ENCODE results near the gene CELF2.
"Not testable (repeated sequence)": the region's sequence is repeated elsewhere in the genome, so short reads cannot be mapped to it uniquely, and the experiment has no call there.

The CELF2 gene

GRCh38 chr10:11120711-11121110 lies 103.0 kb downstream of the CELF2 start:
- DNase-seq (ENCODE audit: low read depth in 2 of 3, low spot score in 2 of 3): no peak

DNA sequence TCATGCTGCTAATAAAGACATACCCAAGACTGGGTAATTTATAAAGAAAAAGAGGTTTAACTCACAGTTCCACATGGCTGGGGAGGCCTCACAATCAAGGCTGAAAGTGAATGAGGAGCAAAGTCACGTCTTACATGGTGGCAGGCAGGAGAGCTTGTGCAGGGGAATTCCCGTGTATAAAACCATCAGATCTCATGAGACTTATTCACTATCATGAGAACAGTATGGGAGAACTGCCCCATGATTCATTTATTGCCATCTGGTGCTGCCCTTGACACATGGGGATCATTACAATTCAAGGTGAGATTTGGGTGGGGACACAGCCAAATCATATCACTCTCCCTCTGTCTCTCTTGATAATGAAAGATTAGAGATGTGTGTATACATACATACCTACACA lies 106.2 kb downstream of the CELF2 start:
- DNase-seq (ENCODE audit: low read depth in 2 of 3, low spot score in 2 of 3): not testable (repeated sequence)

DNA sequence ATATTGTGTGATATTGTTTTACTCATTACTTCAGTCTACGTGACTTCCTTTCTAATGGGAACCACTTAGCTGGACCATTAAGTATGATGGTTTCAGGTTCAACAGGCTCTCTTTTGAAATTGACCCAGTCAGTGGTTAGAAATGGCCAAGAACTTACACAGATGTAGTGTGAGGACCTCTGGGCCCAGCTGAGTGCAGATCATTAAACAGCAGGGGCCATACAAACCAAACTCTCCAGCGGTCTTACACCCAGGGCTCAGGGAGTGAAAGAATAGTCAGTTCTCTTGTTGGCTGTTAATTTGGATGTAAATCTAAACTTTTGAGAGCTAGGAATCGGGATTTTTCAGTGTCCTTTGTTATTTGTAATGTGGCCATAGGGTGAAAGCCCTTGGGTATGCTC lies 107.3 kb downstream of the CELF2 start:
- no peak for DNase-seq (ENCODE audit: low read depth in 2 of 3, low spot score in 2 of 3)

DNA sequence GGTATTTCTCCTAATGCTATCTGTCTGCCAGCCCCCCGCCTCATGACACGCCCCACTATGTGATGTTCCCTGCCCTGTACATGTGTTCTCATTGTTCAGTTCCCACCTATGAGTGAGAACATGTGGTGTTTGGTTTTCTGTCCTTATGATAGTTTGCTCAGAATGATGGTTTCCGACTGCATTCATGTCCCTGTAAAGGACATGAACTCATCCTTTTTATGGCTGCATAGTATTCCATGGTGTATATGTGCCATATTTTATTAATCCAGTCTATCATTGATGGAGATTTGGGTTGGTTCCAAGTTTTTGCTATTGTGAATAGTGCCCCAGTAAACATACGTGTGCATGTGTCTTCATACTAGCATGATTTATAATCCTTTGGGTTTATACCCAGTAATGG lies 109.3 kb downstream of the CELF2 start:
- DNase-seq (ENCODE audit: low read depth in 2 of 3, low spot score in 2 of 3): not testable (repeated sequence)

GRCh38 chr10:11131112-11131639 lies 113.5 kb downstream of the CELF2 start:
- no peak for DNase-seq (ENCODE audit: low read depth in 2 of 3, low spot score in 2 of 3)

DNA sequence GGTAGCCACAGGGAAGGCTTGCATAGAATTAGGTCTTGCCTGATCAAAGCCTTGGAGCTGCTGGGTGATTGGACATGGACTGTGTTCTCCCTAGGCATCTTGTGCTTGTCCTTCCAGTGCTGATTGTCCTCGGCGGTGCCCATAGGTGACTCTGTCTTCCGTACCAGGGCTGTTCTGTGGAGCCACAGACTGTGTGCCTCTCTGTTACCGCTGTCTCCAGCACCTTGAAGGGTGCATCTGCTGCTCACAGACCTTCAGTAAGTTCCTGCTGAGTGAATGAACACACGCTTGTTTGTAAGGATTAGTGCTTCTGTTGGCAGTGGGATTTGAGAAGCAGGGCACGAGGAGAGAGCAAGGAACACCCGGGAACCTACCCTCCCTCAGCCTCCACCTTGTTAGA lies 116.7 kb downstream of the CELF2 start:
- DNase-seq (ENCODE audit: low read depth in 2 of 3, low spot score in 2 of 3): no peak

- DNase-seq (ENCODE audit: low read depth in 2 of 3, low spot score in 2 of 3): no peak
Observed at GRCh38 chr10:11135709-11136108, 118.0 kb downstream of the CELF2 start.

GRCh38 chr10:11138314-11139033 lies 120.8 kb downstream of the CELF2 start:
- DNase-seq (ENCODE audit: low read depth in 2 of 3, low spot score in 2 of 3): no peak

DNA sequence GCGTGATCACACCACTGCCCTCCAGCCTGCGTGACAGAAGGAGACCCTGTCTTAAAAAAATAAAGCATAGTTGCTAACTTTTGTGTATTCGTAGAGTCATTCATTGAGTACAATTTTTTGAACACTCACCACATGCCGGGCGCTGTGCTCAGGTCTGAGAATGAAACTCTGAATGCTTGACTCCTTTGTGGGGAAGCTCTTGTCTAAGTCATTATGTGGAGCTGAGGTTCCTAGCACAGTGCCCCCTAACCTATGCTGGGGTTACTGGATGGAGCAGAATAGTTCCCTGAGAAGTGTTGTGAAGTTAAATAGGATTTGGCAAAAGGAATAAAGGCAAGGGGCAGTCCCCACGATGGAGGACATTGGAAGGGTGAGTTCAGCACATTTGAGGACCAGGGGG lies 123.3 kb downstream of the CELF2 start:
- DNase-seq (ENCODE audit: low read depth in 2 of 3, low spot score in 2 of 3): no peak

DNA sequence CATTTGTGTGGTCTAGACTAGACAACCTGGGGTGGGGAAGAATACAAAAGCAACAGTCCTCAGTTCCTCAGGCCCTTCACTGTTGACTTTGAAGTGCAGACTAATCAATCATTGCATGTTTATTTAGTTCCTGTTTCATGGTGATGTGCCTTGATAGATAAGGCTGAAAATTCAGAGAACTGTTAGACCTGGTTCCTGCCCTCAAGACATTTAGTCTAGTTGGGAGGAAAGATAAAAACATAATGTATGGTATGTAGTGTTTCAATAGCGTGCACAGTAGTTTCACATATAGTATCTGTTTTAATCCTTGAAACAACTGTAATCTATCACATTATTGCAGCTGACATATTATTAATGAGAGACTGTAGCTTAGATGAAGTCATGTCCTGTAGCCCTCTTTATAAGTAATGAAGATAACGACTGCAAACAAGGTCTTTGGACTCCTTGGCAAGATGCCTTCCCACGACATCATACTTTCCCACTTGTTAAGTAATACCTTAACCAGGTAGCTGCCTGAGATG lies 124.0 kb downstream of the CELF2 start:
- no peak for DNase-seq (ENCODE audit: low read depth in 2 of 3, low spot score in 2 of 3)

DNA sequence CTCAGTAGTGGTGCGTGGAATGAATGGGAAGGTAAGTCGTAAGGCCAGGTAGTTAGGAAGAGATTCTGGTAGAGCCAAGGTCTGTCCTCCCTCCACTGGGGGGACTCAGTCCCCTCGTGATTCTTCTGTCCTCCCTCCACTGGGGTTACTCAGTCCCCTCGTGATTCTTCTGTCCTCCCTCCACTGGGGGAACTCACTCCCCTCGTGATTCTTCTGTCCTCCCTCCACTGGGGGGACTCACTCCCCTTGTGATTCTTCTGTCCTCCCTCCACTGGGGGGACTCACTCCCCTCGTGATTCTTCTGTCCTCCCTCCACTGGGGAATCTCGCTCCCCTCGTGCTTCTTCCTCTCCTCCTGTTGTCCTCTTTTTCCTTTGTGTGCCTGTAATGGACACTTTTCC lies 125.1 kb downstream of the CELF2 start:
- no peak for DNase-seq (ENCODE audit: low read depth in 2 of 3, low spot score in 2 of 3)

- no peak for DNase-seq (ENCODE audit: low read depth in 2 of 3, low spot score in 2 of 3)
Observed at GRCh38 chr10:11143242-11143641, 125.6 kb downstream of the CELF2 start.

DNA sequence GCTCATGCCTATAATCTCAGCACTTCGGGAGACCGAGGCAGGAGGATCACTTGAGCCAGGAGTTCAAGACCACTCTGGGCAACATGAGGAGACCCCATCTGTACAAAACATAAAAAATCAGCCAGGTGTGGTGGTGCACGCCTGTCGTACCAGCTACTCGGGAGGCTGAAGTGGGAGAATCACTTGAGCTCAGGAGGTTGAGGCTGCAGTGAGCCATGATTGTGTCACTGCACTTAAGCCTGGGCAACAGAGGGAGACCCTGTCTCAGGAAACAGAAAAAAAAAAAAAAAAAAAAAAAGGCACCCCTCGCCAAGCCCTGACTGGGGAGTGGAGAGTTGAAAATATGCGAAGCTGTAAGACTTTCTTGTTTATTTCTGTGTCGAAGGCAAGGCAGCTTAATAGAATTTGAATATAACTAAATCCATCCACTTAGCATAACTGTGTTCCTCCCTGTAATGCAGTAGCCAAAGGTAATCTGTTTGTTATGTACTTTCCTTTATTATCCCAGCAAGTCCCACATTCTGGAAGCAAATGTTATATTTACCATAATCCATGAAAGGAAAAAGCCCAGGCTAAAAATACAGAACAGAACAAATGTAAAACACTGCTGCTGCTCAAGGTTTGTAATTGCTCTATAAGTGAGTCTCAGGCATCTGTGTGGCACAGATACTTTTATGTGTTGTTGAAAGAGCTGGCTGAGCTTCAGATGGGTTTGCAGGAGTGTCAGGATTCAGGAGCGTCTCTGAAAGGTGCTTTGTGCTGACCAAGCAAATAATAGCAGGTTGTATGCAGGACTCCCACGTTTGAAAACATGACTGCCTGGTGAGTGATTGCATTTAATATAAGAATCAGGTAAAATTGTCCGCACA lies 127.2 kb downstream of the CELF2 start:
- no peak for DNase-seq (ENCODE audit: low read depth in 2 of 3, low spot score in 2 of 3)

GRCh38 chr10:11145495-11145855 lies 127.8 kb downstream of the CELF2 start:
- no peak for DNase-seq (ENCODE audit: low read depth in 2 of 3, low spot score in 2 of 3)

- no peak for DNase-seq (ENCODE audit: low read depth in 2 of 3, low spot score in 2 of 3)
Observed at GRCh38 chr10:11146402-11147171, 128.9 kb downstream of the CELF2 start.

GRCh38 chr10:11147722-11148121 lies 130.1 kb downstream of the CELF2 start:
- no peak for DNase-seq (ENCODE audit: low read depth in 2 of 3, low spot score in 2 of 3)

- no peak for DNase-seq (ENCODE audit: low read depth in 2 of 3, low spot score in 2 of 3)
Observed at GRCh38 chr10:11148142-11149028, 130.7 kb downstream of the CELF2 start.

DNA sequence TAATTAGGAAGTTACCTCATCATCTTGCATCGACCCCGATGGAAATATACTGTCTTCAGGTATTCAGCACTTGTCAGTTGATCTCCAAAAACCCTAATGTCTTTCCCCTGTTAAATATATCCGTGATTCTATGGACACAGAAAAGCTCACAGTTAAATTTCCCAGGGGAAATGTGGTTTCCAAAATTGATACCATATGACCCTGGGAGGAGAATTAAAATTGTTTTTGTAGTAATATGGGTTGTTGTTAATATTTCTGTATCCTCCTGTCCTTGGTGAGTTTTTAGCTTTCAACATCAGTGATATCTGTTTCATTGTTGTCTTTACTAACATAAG lies 132.1 kb downstream of the CELF2 start:
- no peak for DNase-seq (ENCODE audit: low read depth in 2 of 3, low spot score in 2 of 3)

DNA sequence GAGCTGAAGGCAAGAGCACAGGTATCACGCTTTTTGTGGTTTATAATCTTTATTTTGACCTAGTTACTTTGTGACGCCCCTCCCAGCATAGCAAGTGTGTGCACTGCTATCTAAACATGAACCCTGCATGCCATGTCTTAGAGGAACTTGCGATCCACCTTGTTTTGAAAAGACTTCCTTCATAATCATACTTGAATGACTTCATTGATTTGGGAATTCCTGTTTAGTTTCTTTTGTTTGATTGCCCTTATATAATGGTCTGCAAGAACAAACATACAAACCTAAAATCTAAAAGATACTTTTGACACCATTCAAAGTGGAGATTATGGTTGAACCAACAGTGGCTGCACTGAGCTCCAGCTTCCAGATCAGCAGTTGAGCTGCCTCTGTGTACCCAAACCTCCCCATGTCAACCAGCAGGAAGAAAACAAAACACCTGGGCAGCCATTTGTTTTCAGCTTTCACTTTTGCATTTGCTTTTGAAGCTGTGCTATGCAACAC lies 132.6 kb downstream of the CELF2 start:
- DNase-seq (ENCODE audit: low read depth in 2 of 3, low spot score in 2 of 3): no peak

GRCh38 chr10:11150879-11151415 lies 133.3 kb downstream of the CELF2 start:
- no peak for DNase-seq (ENCODE audit: low read depth in 2 of 3, low spot score in 2 of 3)
